Esophagus muscularis mucosa (tissue), 4 donors: Measurements from ENCODE around the gene TM4SF4.

Experiments used
- CTCF ChIP-seq, 3 experiments: fragments of 200-600 bp in 2 of 3; fragments of 450-650 bp in 1 of 3; sonication (generic) in 2 of 3; IDR thresholded peaks; one replicate each; pipeline ENCODE4 v1.5.1; 2017 to 2019; ENCODE audit warnings: antibody characterized with exemption in 3 of 3, mild to moderate bottlenecking in 2 of 3, moderate library complexity in 1 of 3
- EP300 ChIP-seq: sonication (generic); formaldehyde crosslinking; IDR thresholded peaks from one replicate; pipeline ENCODE4 v1.6.1; 2017; ENCODE audit warnings: antibody characterized with exemption
- POLR2A ChIP-seq: fragments of 450-650 bp; IDR thresholded peaks from one replicate; pipeline ENCODE4 v1.6.1; 2017; ENCODE audit warnings: antibody characterized with exemption, moderate library complexity, mild to moderate bottlenecking, low read depth
- POLR2AphosphoS5 ChIP-seq, 2 donors: sonication (generic); formaldehyde crosslinking; IDR thresholded peaks; one replicate each; pipeline ENCODE4 v1.6.1; 2017; ENCODE audit warnings: antibody characterized with exemption in 2 of 2

GRCh38 chr3:149475451-149476060 lies 1.1 kb downstream of the TM4SF4 start:
- TF ChIP-seq EP300 (no peak), CTCF (IDR thresholded peaks at IDR 0.05) (no peak), POLR2A (no peak), POLR2AphosphoS5 (IDR thresholded peaks at IDR 0.05) (no peak)
